Effector memory CD4-positive, alpha-beta T cell (primary cell): Measurements from ENCODE around the gene SLC35F3.

Experiments
- DNase-seq, 3 donors: peaks; one replicate each; pipeline ENCODE4 v3.0.0-alpha.2; 2020
- H3K27ac ChIP-seq: 2 replicates; pipeline ENCODE4 v1.7.0; 2013; ENCODE audit warnings: mild to moderate bottlenecking, low read length, moderate library complexity; ENCODE audit not compliant: insufficient read depth, poor library complexity, severe bottlenecking
- H3K27me3 ChIP-seq: replicated peaks from 2 replicates; pipeline ENCODE4 v1.7.0; 2013; ENCODE audit warnings: mild to moderate bottlenecking, low read length; ENCODE audit not compliant: insufficient read depth, control insufficient read depth, poor library complexity, severe bottlenecking
- H3K36me3 ChIP-seq: 2 replicates; pipeline ENCODE4 v1.7.0; 2013; ENCODE audit warnings: mild to moderate bottlenecking, low read length, moderate library complexity; ENCODE audit not compliant: control insufficient read depth, insufficient read depth
- H3K4me1 ChIP-seq: 2 replicates; pipeline ENCODE4 v1.7.0; 2013; ENCODE audit warnings: low read length, mild to moderate bottlenecking; ENCODE audit not compliant: control insufficient read depth, insufficient read depth, poor library complexity, severe bottlenecking
- H3K4me3 ChIP-seq: 2 replicates; pipeline ENCODE4 v1.7.0; 2013; ENCODE audit warnings: low read length, low read depth, mild to moderate bottlenecking; ENCODE audit not compliant: insufficient read depth, poor library complexity, severe bottlenecking
- H3K9me3 ChIP-seq: 2 replicates; pipeline ENCODE4 v1.7.0; 2013; ENCODE audit warnings: mild to moderate bottlenecking, low read length, moderate library complexity; ENCODE audit not compliant: control insufficient read depth

SLC35F3 gene

DNA sequence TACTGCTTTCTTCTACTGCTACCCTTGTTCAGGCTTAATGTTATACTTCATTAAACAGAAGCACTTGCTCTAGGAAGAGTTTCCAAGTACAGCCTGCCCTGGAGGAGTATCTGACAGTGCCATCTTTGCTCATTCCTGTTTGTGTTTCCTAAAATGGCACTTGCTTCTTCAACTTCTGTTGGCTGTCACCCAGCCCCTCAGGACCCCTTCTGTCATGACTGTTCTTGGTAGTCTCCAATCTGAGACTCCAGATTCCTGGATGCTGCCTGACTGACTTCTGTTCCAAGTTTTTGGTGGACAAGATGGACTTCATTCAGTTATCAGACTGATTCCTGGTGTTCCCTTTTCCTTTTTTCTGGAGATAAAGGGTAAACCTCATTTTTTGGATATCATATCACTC, 104.1 kb downstream of the SLC35F3 start:
- no peak for DNase-seq

DNA sequence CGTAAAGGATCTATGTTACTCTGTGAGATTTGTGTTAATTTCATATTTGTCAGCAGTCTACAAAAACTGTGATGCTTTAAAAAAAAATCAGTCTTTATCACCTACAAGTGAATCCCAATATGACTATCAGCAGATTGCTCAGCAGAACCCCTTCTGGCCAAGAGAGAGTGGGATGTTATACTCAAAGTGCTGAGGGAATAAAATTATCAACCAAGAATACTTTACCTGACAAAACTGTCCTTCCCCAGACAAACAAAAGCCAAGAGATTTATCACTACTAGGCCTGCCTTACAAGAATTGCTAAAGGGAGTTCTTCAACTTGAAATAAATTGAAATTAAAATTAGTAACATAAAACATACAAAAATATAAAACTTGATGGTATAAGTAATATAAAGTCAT, 105.2 kb downstream of the SLC35F3 start:
- Histone ChIP-seq H3K27me3 (no peaks in the 10 kb centered on the region), H3K4me1 (no peaks in the 10 kb centered on the region), H3K36me3 (no peaks in the 10 kb centered on the region), H3K4me3 (no peak overlapping the region), H3K9me3 (no peaks in the 10 kb centered on the region), H3K27ac (no peak overlapping the region)
- DNase-seq: no peak

More for the DNA sequence above, 104.1 kb downstream of the SLC35F3 start:
- H3K4me1 ChIP-seq: no peaks in the 10 kb centered on the region
- H3K27ac ChIP-seq: no peak overlapping the region
- no peaks in the 10 kb centered on the region for H3K27me3 ChIP-seq
- no peaks in the 10 kb centered on the region for H3K9me3 ChIP-seq
- H3K36me3 ChIP-seq: no peaks in the 10 kb centered on the region
- H3K4me3 ChIP-seq: no peak overlapping the region

GRCh38 chr1:234014208-234014607, 109.7 kb downstream of the SLC35F3 start:
- Histone ChIP-seq H3K4me3 (no peak overlapping the region), H3K36me3 (no peaks in the 10 kb centered on the region), H3K27ac (no peak overlapping the region), H3K27me3 (no peaks in the 10 kb centered on the region), H3K4me1 (no peaks in the 10 kb centered on the region), H3K9me3 (no peaks in the 10 kb centered on the region)
- DNase-seq: no peak

DNA sequence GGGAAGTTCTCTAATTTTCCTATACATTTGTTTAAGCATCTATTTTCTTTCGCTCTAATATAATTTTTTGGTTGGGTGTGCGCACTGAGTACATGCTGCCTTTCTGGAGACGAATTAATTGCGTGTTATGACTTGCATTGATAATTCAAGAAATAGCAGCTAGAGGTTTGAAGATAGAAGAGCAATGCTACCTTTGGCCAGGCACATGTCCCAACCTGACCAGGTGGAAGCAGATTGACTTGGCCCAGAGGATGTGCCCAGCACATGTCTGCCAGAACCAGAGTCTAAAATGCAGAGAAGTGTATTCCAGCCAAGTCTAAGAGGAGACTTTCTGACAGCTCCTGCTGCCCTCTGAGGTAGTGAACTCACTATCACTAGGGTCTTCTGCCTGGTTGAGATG, 114.3 kb downstream of the SLC35F3 start:
- Histone ChIP-seq H3K4me3 (no peak overlapping the region), H3K4me1 (no peaks in the 10 kb centered on the region), H3K27ac (no peak overlapping the region), H3K27me3 (no peaks in the 10 kb centered on the region), H3K36me3 (no peaks in the 10 kb centered on the region), H3K9me3 (no peaks in the 10 kb centered on the region)
- DNase-seq: no peak

DNA sequence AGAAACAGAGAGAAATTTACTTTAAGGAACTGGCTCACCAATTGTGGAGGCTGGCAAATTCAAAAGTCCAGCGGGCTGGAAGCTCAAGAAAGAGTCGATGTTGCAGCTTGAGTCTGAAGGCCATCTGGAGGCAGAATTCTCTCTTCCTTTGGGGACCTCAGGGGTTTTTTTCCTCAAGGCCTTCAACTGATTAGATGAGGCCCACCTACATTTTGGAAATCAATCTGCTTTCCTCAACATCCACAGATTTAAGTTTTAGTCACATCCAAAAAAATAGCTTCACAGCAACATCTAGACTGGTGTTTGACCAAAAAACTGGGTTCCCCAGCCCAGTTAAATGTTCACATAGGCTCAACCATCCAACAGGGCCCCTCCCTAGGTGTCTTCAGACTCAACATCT, 114.9 kb downstream of the SLC35F3 start:
- Histone ChIP-seq H3K4me3 (no peak overlapping the region), H3K27ac (no peak overlapping the region), H3K36me3 (no peaks in the 10 kb centered on the region), H3K27me3 (no peaks in the 10 kb centered on the region), H3K9me3 (no peaks in the 10 kb centered on the region), H3K4me1 (no peaks in the 10 kb centered on the region)
- DNase-seq: no peak

- no peak for DNase-seq
- no peak overlapping the region for H3K4me3 ChIP-seq
- no peaks in the 10 kb centered on the region for H3K9me3 ChIP-seq
- H3K27ac ChIP-seq: no peak overlapping the region
- H3K27me3 ChIP-seq: no peaks in the 10 kb centered on the region
- H3K36me3 ChIP-seq: no peaks in the 10 kb centered on the region
- no peaks in the 10 kb centered on the region for H3K4me1 ChIP-seq
Observed at GRCh38 chr1:234022302-234022701, 117.8 kb downstream of the SLC35F3 start.

- H3K9me3 ChIP-seq: no peaks in the 10 kb centered on the region
- no peaks in the 10 kb centered on the region for H3K36me3 ChIP-seq
- DNase-seq: no peak
Observed at GRCh38 chr1:234039603-234040002, 135.1 kb downstream of the SLC35F3 start.

GRCh38 chr1:234040446-234041317, 136.2 kb downstream of the SLC35F3 start:
- H3K9me3 ChIP-seq: no peaks in the 10 kb centered on the region
- no peak overlapping the region for H3K4me3 ChIP-seq
- H3K36me3 ChIP-seq: no peaks in the 10 kb centered on the region
- no peaks in the 10 kb centered on the region for H3K27me3 ChIP-seq
- no peak for DNase-seq
- no peak overlapping the region for H3K27ac ChIP-seq
- H3K4me1 ChIP-seq: no peaks in the 10 kb centered on the region

More at GRCh38 chr1:234039603-234040002, 135.1 kb downstream of the SLC35F3 start:
- Histone ChIP-seq H3K4me3 (no peak overlapping the region), H3K27me3 (no peaks in the 10 kb centered on the region), H3K4me1 (no peaks in the 10 kb centered on the region), H3K27ac (no peak overlapping the region)

DNA sequence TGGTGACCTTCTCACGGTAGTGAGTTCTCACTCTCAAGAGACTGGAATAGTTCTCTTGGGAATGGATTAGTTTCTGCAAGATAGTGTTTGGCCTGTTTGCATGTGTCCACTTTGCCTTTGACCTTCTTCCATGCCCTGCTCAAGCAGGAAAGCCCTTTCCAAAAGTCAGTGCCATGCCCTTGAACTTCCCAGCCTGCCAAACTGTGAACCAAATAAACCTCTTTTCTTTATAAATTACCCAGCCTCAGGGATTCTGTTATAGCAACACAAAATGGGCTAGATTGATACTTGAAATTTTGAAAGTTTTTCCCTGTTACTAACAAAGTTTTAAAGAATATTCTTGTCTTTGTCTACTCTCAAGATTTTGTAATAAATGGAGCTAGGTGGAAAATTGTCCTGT, 139.6 kb downstream of the SLC35F3 start:
- H3K9me3 ChIP-seq: no peaks in the 10 kb centered on the region
- H3K36me3 ChIP-seq: no peaks in the 10 kb centered on the region
- DNase-seq: no peak
- H3K27ac ChIP-seq: no peak overlapping the region
- no peak overlapping the region for H3K4me3 ChIP-seq
- H3K27me3 ChIP-seq: no peaks in the 10 kb centered on the region
- no peaks in the 10 kb centered on the region for H3K4me1 ChIP-seq

GRCh38 chr1:234047123-234047522, 142.6 kb downstream of the SLC35F3 start:
- no peaks in the 10 kb centered on the region for H3K9me3 ChIP-seq
- no peak for DNase-seq
- no peaks in the 10 kb centered on the region for H3K27me3 ChIP-seq
- no peak overlapping the region for H3K27ac ChIP-seq
- H3K36me3 ChIP-seq: no peaks in the 10 kb centered on the region
- no peaks in the 10 kb centered on the region for H3K4me1 ChIP-seq
- no peak overlapping the region for H3K4me3 ChIP-seq
